HG03280 (cell line): ENCODE data around the gene RNF17.
A peak's percentile ranks its signal among the peaks of the same experiment; 100 is the strongest.

ENCODE experiments used
- ATAC-seq: cut with Tn5 transposase; IDR thresholded peaks from one replicate; pipeline ENCODE4 v1.9.1; 2021; ENCODE audit warnings: mild to moderate bottlenecking, moderate library complexity; ENCODE audit not compliant: unreplicated experiment

The RNF17 gene

DNA sequence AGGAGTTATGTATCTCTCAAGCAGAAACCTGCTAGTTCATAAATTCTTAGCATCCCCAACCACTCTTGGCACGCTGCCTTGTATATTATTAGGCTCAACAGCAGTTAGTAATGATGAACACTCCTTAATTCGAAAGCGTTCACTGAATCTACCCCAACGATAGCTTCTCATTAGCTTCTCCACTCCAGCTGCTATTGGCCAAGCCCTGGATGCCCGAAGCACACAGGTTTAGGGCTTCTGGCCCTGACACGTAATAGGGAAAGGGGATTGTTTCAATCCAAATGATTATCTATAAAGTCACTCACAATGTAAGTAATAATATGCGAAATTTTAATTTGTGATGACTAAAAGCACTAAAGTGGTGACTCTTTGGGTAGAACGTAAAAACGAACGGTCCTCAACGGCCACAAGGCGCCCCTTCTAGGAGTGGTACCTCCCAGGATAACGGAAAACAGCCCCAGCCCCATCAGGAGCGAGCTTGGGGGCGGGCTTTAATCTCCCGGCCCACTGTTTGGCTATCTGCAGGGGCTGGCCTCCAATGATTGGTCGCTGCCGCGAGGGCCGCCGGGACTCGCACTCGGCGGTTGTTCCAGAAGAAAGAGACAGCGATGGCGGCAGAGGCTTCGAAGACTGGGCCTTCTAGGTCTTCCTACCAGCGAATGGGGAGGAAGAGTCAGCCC is at the start of gene RNF17:
TSS of gene RNF17 (plus strand) at position 574 of the 680 bp plus-strand sequence. CDS start at position 609, 35 bp downstream.
- ATAC-seq, result no peak

DNA sequence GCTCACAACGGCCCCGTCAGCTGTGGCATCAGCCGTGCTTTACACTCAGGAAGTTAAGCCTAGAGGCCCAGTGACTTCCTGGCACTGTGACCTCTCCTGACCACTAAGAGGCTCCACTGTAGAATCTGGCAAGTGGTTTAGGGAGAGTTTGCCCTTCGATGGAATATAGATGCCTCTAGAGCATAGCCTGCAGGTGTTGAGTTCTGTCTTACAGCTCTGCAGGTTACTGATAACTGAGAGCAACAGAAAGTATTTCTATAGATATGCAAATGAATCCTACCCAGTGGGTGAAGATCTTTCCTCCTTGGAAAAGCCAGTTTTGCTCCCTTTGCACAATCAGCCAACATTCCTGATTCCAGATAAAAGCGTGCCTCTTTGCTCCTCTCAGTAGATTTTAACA is 48.0 kb upstream of the RNF17 start:
- ATAC-seq, result no peak

DNA sequence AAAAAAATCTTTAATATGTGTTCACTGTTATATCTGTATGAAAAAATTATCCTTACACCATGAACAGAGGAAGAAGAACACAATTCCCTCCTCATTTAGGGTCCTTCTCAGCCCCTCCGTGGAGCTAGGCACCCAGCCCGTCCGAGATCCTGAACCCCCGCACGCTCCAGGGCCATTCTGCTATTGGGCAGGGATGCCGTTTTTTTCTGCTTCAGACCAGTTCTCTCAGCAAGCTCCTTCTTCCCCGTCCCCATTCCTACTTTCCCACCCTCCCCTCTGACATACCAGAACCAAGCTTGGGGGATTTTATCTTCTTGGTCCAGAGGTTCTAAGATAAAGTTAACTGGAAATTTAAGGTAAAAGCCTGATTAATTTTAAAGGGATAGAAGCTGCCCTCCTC is 47.5 kb upstream of the RNF17 start:
- no peak for ATAC-seq

DNA sequence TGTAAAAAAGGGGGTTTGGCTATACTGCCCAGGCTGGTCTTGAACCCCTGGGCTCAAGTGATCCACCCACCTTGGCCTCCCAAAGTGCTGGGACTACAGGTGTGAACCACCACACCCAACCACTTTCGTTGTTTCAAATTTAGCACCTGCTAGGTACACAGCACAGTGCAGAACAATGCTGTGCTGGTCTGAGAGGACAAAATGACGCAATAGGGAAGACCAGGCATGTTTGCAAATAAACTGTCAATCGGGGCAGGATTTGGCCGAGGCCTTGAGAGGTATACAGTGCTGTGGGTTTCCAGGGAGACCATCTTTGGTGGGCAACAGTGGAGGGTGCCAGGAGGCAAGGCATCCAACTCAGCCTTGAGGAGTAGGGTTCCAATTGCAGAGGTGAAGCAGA is 46.8 kb upstream of the RNF17 start:
- no peak for ATAC-seq

GRCh38 chr13:24718192-24718965 is 45.6 kb upstream of the RNF17 start:
- ATAC-seq, result no peak

- ATAC-seq, result no peak
These were observed 44.8 kb upstream of the RNF17 start for GRCh38 chr13:24719139-24719538.

DNA sequence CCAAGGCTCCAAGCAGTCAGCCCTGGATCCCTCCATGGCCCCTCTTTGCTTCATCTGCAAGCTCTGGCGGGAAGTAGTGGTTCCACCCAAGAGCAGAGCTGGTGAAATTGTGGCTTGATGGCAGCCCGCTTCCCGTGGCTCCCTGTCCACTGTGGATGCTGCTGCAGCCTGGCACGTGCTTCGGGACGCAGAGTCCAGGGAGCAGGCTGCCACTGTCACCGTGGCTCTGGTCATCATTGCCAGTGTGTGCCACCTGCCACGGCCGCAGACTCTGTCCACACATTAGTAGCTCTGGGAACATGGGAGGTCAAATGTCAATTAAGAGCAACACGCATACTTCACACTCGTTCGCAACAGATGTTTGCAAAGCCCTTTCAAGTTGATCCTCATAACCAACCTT is 40.8 kb upstream of the RNF17 start:
- ATAC-seq, result no peak

DNA sequence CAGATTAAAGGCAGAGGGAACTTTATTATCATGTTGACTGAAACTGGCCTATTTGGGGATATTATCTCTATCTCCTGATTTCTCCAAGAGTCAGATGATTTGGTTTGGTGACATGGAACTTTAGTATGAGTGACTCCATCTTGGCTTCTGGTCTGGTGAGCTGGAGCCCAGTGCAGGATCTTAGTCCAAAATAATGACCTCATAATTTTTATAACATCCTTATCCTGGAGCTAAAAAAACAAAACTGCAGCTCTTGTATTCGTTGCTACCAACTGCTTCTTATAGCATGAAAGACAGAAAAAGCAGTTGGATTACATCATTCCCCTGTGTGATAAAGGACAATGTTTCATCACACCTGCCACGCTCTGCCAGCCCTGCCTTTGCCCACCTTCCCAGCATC is 39.3 kb upstream of the RNF17 start:
- ATAC-seq, result no peak

DNA sequence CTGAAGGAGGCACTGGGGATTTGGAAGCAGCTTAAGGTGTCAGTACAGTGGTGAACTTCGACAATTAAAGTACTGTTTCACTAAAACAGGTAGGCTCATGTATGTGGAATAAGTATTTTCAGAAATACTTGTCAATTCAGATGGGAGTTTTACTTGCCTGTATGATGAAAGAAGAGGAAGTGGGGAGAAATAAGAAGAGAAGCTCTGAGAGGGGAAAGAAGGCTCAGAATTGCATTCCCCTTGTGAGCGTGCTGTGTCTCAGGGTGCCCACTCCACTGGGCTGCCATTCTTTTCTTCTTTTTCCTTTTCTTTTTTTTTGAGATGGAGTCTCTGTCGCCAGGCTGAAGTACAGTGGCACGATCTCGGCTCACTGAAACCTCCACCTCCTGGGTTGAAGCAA is 38.6 kb upstream of the RNF17 start:
- ATAC-seq, result no peak

DNA sequence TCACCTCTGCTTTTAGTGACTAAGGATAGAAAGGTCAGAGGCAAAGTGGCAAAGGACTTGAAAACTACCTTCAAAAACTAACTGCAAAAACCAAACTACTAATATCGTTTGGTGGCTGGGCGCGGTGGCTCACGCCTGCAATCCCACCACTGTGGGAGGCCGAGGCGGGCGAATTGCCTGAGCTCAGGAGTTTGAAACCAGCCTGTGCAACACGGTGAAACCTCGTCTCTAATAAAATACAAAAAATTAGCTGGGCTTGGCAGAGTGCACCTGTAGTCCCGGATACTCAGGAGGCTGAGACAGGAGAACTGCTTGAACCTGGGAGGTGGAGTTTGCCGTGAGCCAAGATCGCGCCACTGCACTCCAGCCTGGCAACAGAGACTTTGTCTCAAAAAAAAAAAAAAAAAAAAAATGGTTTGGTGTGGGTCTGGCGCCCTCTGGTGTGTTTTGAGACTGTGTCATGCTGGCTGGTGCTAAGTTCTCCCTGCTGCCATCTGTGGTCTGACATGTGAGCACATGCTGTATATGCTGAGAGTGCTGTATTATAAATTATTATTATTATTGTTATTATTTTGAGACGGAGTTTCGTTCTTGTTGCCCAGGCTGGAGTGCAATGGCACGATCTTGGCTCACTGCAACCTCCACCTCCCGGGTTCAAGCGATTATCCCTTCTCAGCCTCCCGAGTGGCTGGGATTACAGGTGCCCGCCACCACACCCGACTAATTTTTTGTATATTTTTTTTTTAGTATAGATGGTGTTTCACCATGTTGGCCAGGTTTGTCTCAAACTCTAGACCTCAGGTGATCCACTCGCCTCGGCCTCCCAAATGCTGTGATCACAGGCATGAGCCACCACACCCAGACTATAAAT is 36.0 kb upstream of the RNF17 start:
- peak; percentile 78 for ATAC-seq

- ATAC-seq, result peak; percentile 70
These were observed 32.9 kb upstream of the RNF17 start for GRCh38 chr13:24730873-24731567.

DNA sequence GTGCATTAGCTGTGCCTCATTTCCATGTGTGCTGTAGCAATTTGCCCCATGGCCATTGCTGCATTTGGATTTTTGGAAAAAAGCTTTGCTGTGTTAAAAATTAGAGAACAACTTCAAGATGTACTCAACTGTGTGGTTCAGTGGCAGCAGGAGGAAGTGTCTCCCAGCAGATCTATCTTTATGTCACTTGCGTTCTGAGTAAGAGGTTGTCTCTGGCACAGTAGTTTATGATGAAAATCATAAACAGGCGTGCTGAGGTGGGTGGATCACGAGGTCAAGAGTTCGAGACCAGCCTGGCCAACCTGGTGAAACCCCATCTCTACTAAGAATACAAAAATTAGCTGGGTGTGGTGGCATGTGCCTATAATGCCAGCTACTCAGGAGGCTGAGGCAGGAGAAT is 29.0 kb upstream of the RNF17 start:
- ATAC-seq, result no peak

DNA sequence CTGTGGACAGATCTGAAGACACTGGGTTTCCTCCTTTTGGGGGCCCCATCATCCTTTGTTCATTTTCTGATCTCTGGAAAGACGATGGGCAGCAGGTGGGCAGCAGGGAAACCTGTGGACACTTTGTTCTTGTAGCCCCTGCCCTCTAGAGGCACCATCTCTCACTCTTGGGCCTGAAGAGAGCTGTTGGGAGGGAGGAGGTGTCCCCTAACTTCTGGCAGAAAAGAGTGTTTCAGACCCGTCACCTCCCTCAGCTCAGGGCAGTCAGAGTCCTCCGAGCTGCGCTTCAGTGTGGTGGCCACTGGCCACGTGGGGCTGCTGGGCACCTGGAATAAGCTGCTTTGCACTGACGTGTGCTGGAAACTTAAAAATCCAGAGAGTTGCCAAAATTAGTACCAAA is 26.9 kb upstream of the RNF17 start:
- ATAC-seq, result no peak

GRCh38 chr13:24738366-24738847 is 25.6 kb upstream of the RNF17 start:
- no peak for ATAC-seq

DNA sequence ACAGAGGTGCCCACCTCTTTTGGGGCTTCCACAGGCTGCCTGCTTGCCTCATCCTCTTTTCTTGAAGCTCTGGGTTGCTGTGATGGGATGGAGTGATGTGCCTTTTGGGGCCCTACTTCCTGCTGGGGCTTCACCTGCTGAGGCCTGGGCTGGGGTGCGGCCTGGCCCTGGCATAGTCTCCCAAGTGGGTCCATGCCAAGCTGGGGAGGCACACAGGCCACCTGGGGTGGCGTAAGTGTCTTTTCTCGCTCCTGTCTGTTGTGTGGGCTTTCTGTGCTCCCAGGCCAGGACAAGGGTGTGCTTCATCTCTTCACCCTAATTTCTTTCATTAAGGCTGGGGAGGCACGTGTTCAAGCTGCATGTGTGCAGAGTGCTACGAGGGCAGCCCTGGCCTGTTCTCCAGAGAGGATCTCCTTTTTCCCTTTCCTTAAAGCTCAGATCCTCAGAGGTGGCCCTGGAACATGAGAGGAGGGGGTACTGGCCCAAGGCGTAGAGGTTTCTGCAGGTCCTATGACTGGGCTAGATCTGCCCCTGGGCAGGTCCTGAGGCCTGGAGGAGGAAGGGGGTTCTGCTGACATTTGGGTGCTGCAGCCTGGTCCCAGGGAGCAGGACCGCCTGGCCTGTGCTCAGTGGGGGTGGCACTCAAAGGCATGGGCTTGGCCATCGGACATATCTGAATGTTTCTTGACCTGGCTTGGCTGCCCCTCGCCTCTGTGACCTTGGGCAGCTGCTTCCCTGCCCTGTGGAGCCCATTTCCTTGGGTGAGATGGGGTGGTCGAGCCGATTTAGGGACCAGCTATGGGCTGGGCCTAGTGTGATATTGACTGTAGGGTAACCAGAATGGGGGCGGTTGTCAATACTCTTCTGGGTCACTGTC is 23.7 kb upstream of the RNF17 start:
- no peak for ATAC-seq

GRCh38 chr13:24741016-24741662 is 22.8 kb upstream of the RNF17 start:
- ATAC-seq, result no peak

- ATAC-seq, result no peak
These were observed 22.2 kb upstream of the RNF17 start for GRCh38 chr13:24741791-24742190.

- ATAC-seq, result no peak
These were observed 21.7 kb upstream of the RNF17 start for GRCh38 chr13:24742294-24742693.

DNA sequence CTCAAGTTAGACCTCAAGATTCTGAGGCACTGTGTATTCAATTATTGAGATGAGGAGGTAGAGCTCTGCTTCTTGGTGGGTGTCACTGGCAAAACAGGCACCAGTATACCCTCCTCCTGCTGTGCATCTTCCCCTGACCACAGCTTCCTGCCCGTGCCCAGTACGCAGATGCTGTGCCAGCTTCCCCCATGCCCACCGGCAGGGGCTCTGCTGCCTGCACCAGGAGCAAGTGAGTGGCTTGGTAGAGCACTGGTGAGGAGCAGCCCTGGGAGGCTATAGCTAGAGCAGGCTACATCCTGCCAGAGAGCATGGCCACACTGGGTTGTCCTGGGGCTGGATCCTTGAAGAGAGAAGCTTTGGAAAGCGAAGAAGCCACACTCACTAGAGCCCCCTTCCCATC is 21.0 kb upstream of the RNF17 start:
- ATAC-seq, result no peak
